ENCODE results near the gene HTN3.
"Not testable (repeated sequence)": the region's sequence is repeated elsewhere in the genome, so short reads cannot be mapped to it uniquely, and the experiment has no call there.

HTN3 gene
- total RNA-seq, result 0 reads per million in 2 experiments

DNA sequence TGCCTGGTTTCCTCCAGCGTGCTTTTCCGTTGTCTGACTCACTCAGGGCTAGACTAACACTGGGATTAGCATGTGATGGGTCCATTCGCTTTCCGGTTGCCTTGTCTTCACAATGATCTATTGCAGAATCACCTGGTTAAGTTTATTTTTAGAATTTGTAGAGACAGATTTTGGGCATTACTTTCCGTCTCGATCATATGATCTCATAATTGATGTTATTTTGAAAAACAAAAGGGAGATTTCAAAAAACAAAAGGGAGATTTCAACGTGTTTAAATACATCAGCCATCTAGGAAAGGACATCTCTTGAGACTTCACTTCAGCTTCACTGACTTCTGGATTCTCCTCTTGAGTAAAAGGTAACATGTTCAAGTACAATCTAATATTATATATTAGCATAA lies at the start of gene HTN3:
HTN3 (plus strand) TSS at position 301 of the 400 bp plus-strand sequence. CDS start 2,282 bp downstream, outside the sequence.
- not testable (repeated sequence) for DNase-seq (ENCODE audit: low read depth)

DNA sequence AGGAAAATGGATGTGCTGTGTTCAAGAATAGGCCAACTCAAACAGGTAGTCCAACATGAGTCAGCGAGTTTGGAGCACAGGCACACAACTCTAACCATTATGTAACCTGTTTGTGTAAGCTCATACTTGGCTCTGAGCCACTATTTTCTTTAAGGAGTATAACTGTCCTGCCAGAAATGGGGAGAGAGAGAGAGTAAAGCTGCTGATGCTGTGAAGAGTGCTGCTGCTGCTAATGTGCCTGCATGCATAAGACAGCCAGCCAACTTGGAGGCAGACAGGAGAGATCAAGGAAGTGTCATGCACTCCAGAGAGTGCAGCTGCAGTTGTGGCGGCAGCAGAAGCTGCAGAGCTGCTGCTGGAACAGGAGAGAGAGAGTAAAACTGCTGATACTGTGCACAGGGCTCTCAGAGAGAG lies 44.2 kb upstream of the HTN3 start:
- DNase-seq (ENCODE audit: low read depth), result no peak

DNA sequence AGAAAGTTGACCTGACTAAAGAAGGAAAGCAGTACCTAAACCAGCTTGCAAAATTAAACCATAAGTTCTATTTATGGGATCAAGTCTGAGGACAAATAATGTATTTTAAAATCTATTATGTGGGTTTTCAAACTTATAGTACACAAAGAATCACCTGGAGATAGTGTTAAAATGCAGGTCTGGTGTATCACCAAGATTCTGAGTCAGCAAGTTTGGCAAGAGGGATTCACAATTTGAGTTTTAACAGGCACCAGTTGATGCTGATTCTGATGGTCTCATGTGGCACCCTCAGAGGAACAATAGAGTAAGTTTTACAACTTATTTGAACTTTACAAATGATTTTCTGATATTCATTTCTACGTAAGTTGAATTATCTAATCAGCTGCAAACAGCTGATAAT lies 41.6 kb upstream of the HTN3 start:
- DNase-seq (ENCODE audit: low read depth), result no peak

DNA sequence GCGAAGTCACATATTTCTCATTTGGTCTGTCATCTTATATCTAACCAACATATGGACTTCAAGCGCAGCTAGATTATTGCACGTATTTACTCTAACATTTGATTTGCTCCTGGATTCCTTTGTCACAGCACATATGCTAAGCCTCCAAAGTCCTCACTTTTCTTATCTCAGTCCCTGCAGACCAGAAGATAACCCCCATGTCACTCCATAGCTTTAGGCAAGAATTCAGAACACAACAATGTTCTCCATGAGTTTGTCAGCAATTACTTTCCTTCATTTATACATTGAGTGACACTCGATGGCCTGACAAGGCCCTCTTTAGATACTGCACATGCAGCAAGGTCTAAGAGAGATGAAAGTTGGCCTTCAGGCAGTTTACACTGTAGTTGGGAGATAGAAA lies 37.2 kb upstream of the HTN3 start:
- no peak for DNase-seq (ENCODE audit: low read depth)

DNA sequence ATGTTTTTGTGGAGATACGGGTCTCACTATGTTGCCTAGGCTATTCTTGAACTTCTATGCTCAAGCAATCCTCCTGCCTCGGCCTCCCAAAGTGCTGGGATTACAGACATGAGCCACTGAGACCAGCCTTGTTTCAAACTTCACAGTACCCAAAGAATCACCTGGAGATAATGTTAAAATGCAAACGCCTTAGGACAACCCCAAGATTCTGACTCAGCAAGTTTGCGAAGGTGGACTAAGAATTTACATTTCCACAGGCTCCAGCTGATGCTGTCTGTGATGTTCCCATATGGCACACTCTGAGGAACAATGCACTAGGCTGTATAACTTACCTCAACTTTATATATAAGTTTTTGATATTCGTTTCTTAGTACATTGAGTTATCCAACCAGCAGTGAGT lies 33.5 kb upstream of the HTN3 start:
- no peak for DNase-seq (ENCODE audit: low read depth)

DNA sequence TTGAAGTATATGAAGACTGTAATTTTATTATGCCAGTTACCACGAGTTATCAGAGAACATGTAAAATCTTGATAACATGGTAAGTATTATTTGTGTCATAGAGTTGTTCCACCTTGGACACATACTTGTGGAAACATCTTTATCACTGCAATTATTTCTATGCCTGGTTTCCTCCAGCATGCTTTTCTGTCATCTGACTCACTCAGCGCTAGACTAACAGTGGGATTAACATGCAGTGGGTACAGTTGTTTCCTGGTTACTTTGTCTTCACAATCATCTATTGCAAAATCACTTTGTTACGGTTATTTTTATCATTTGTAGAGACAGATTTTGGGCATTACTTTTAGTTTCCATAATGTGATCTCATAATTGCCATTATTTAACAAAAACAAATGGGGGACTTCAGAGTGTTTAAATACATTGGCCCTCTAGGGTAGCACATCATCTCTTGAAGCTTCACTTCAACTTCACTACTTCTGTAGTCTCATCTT lies 32.7 kb upstream of the HTN3 start, which contains the start of gene STATH:
STATH (plus strand) TSS at position 441 of the 491 bp plus-strand sequence. CDS start 2,472 bp downstream, outside the sequence.
- DNase-seq (ENCODE audit: low read depth), result no peak

DNA sequence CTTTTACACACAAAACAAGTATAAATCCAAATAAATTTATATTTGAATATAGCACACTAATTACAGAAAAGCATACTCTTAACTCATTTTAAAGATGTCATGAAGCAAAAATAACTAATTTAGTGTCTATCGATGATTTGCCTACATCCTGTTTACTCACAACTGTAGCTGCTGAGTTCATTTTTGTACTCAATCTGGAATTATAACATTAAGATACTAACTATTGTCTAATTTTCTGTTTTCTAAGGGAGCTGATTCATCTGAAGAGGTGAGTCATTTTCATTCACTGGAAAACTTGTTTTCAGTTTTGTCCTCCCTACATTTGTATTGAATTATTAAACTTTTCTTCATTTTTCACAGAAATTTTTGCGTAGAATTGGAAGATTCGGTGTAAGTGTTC lies 28.8 kb upstream of the HTN3 start:
- no peak for DNase-seq (ENCODE audit: low read depth)

DNA sequence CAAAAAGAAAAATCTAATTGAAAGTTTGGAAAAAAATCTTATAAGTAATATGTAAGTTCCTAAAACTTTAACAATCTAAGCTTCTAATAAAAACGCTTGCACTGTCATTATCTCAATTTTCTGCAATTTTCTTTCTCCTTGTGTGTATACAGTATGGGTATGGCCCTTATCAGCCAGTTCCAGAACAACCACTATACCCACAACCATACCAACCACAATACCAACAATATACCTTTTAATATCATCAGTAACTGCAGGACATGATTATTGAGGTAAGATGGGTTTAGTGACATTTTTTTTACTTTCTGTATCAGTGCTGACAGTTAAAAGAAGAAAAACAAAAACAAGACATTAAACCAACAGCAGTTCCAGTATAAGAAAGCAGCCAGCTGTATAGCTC lies 27.5 kb upstream of the HTN3 start:
- no peak for DNase-seq (ENCODE audit: low read depth)

DNA sequence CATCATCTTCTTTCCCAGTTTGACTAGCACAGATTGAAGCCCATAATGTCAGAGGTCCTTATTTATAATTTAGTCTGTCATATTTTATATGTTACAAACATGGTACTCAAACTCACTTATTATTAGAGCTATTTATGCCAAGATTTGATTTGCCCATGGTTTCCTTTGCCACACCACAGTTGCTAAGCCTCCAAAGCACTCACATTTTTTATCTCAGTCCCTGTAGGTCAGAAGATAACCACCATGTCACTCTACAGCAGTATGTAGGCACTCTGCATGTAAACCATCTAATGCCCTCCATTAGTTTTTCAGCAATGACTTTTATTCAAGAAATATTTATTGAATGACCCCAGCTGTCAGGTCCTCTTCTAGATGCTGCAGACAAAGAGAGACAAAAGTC lies 25.8 kb upstream of the HTN3 start:
- no peak for DNase-seq (ENCODE audit: low read depth)

DNA sequence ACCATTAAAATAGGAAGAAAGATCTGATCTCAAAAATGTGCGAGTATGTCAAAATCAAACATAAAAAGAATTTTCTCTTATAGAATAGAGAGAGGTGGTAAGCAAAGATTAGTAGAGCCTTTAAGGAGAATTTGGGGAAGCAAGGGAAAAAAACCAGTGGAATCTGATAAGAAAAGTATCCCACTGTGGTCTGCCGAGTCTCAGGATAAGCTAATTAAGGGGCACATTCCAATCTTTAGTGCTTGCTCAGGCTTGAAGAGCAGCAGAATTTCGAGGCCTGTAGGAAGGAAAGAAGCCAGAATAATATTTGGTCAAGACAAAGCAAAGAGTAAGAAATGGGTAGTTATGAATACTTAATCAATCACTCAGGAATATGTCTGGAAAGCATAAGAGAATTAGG lies 19.5 kb upstream of the HTN3 start:
- no peak for DNase-seq (ENCODE audit: low read depth)

DNA sequence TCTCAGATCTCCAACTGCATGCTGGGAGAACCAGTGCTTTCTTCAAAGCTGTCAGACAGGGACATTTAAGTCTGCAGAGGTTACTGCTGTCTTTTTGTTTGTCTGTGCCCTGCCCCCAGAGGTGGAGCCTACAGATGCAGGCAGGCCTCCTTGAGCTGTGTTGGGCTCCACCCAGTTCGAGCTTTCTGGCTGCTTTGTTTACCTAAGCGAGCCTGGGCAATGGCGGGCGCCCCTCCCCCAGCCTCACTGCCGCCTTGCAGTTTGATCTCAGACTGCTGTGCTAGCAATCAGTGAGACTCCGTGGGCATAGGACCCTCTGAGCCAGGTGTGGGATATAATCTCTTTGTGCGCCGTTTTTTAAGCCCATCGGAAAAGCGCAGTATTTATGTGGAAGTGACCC lies 9.3 kb upstream of the HTN3 start:
- not testable (repeated sequence) for DNase-seq (ENCODE audit: low read depth)

DNA sequence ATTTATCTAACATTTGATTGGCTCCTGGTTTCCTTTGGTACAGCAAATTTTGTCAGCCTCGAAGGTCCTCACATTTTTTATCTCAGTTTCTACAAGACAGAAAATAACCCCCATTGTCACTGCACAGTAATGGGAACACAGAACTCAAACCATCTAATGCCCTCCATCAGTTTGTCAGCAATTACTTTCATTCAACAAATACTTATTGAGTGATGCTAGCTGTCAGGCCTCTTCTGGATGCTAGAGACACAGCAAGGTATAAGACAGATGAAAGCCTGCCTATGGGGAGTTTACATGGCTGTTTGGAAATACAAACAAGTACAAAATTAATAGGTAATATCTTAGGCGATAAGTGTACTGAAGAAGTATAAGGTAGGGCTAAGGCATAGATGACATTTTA lies 5.0 kb upstream of the HTN3 start:
- DNase-seq (ENCODE audit: low read depth), result no peak

DNA sequence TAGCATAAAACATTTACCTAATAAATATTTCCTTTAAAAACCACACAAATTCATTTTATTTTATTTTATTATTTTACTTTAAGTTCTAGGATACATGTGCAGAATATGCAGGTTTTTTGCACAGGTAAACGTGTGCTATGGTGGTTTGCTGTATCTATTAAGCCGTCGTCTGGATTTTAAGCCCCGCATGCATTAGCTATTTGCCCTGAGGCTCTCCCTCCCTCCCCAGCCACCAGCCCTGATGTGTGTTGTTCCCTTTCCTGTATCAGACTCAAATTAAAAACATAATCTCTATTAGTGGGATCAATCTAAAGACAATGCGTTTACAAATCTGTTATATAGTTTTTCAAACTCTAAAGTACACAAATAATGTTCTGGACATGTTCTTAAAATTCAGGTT lies 1.2 kb upstream of the HTN3 start:
- no peak for DNase-seq (ENCODE audit: low read depth)

DNA sequence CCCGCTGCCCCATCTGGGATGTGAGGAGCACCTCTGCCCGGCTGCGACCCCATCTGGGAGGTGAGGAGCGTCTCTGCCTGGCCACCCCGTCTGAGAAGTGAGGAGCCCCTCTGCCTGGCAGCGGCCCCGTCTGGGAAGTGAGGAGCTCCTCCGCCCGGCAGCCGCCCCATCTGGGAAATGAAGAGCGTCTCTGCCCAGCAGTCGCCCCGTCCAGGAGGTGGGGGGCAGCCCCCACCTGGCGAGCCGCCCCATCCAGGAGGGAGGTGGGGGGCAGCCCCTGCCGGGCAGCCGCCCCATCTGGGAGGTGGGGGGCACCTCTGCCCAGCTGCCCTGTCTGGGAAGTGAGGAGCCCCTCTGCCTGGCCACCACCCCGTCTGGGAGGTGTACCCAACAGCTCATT lies 9.3 kb downstream of the HTN3 start:
- DNase-seq (ENCODE audit: low read depth), result not testable (repeated sequence)

DNA sequence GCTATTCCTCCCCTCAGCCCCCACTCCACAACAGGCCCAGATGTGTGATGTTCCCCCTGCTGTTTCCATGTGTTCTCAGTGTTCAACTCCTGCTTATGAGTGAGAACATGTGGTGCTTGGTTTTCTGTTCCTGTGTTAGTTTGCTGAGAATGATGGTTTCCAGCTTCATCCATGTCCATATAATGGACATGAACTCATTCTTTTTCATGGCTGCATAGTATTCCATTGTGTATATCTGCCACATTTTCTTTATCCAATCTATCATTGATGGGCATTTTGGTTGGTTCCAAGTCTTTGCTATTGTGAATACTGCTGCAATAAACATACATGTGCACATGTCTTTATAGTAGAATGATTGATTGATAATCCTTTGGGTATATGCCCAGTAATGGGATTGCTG lies 11.7 kb downstream of the HTN3 start:
- not testable (repeated sequence) for DNase-seq (ENCODE audit: low read depth)

DNA sequence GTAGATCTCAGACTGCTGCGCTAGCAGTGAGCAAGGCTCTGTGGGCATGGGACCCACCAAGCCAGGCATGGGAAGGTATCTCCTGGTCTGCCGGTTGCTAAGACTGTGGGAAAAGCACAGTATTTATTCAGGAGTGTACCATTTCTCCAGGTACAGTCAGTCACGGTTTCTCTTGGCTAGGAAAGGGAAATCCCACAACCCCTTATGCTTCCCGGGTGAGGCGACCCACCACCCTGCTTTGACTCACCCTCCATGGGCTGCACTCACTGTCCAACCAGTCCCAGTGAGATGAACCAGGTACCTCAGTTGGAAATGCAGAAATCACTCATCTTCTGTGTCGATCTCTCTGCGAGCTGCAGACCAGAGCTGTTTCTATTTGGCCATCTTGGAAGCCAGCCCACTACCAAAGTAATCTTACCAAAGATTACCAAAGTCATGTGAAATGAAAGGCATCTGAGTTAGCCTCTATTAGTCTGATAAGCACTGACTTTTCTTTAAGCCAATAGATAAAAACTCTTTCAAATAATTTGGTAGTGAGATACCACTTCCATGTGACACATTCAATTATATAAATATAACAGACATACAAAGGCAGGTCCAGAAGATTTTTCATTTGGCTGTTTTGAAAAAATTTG lies 13.5 kb downstream of the HTN3 start:
- no peak for DNase-seq (ENCODE audit: low read depth)

DNA sequence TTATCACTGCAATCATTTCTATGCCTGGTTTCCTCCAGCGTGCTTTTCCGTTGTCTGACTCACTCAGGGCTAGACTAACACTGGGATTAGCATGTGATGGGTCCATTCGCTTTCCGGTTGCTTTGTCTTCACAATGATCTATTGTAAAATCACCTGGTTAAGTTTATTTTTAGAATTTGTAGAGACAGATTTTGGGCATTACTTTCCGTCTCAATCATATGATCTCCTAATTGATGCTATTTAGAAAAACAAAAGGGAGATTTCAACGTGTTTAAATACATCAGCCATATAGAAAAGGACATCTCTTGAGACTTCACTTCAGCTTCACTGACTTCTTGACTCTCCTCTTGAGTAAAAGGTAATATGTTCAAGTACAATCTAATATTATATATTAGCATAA lies 21.9 kb downstream of the HTN3 start, which contains the start of gene HTN1:
HTN1 (plus strand) TSS at position 301 of the 400 bp plus-strand sequence. CDS start 2,639 bp downstream, outside the sequence.
- DNase-seq (ENCODE audit: low read depth), result not testable (repeated sequence)

DNA sequence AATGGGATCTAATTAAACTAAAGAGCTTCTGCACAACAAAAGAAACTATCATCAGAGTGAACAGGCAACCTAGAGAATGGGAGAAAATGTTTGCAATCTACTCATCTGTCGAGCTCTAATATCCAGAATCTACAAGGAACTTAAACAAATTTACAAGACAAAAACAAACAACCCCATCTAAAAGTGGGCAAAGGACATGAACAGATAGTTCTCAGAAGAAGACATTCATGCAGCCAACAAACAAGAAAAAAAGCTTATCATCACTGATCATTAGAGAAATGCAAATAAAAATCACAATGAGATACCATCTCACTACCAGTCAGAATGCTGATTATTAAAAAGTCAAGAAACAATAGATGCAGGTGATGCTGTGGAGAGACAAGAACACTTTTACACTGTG lies 28.3 kb downstream of the HTN3 start:
- DNase-seq (ENCODE audit: low read depth), result not testable (repeated sequence)

DNA sequence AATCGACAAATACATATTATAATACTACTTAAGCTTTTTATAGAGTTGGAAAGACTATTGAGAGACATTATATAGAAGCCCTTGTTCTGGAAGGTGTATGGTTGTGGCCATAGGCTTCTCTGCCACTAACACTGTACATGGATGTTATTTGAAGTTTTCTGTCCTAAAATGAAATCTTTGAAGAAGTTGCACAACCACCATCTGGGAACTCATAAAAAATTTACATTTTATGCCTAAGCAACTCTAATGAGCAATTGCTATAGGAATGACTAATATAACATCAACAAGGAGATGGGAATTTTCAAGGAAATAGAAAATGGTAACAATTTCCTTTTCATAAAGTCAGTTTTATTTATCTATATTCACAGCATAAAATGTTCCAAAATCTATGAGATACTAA lies 29.4 kb downstream of the HTN3 start:
- DNase-seq (ENCODE audit: low read depth), result no peak

DNA sequence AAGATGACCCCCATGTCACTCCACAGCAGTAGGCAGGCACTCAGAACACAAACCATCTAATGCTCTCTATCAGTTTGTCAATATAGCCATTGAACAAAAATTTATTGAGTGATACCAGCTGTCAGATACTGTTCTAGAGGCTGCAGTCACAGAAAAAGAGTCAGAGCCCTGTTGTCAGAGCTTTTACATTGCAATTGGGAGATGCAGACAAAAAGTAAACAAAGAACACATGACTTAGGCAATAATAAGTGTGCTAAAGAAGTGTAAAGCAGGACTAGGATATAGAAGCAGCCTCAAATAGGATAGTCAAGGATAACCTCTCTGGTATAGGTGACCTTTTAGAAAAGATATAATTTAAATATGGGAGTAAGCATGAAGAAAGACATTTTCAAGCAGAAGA lies 30.9 kb downstream of the HTN3 start:
- DNase-seq (ENCODE audit: low read depth), result no peak

DNA sequence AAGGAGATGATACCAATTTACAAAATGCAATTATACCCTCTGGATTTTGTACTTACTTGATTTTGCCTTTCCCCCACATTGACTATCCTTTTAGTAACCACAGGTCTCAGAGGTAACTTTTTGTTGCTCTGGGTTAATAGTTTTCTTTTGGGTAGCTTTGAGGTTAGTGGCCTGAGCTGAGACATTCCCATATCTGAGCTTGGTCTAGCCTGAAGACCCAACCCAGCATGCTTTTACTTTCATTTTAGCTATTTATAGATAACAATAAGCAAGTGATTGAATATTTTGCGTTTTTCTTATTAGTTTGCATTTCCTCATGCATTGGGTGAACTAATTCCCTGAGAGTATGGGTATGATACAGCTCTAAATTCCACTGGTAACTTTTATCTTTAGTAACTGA lies 33.7 kb downstream of the HTN3 start:
- no peak for DNase-seq (ENCODE audit: low read depth)

DNA sequence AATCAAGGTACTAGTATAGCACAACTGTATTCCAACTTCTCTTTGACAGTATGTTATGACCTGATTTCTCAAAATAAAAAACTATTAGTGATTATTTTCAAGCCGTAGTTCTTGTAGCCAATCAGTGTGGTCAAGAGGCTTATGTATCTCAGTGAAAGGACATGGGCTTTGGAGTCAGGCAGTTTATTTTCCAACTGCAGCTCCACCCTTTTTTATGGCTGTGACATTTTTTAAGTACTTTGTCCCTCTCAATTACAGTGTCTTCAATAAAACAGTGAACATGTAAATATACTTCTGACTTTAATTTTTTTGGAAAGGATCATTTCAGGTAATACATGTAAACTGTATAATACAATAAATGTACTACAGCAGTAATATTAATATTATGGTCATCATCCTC lies 51.9 kb downstream of the HTN3 start:
- DNase-seq (ENCODE audit: low read depth), result no peak

All from T follicular helper cell (primary cell).